ENCODE measurements around the gene DISC1.
A peak's percentile ranks its signal among the peaks of the same experiment; 100 is the strongest.
"Not testable (repeated sequence)": the region's sequence is repeated elsewhere in the genome, so short reads cannot be mapped to it uniquely, and the experiment has no call there.

DISC1 gene

DNA sequence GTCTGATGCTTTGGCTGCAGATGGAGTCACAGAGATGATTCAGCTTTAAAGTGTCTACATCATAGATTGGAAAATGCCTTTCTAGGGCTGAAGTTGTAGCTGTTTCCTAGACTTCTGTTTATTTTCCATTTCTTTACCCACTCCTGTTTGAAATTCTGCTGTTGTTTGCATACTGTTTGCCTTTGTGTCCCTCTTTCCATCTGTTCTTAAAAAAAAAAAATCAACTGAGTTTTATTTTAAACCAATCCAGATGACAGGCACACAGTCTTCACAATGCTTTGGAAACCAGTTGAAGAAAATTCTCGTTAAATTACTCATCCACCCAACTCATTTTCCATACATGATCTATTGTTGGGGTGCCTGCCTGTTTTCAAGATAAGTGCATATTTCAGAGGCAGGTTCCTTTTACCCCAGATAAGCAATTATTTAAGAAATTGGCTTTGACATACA lies 245.9 kb downstream of the DISC1 start:
- no peak for DNase-seq (ENCODE audit: low read depth in 2 of 3, low spot score in 2 of 3)

DNA sequence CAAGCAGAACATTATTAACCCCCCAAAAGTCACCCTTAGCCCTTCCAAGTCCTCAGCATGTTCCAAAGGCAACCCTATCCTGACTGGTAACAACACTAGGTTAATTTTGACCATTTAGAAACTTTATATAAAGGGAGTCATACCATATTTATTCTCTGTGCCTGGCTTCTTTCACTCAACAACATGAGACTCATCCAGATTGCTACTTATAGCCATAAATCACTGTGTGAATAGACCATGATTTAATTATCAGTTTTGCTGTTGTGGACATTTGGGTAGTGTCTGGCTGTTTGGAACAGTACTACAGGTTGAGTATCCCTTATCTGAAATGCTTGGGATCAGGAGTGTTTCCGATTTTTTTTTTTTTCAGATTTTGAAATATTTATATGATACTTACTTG lies 252.1 kb downstream of the DISC1 start:
- DNase-seq (ENCODE audit: low read depth in 2 of 3, low spot score in 2 of 3), result no peak

DNA sequence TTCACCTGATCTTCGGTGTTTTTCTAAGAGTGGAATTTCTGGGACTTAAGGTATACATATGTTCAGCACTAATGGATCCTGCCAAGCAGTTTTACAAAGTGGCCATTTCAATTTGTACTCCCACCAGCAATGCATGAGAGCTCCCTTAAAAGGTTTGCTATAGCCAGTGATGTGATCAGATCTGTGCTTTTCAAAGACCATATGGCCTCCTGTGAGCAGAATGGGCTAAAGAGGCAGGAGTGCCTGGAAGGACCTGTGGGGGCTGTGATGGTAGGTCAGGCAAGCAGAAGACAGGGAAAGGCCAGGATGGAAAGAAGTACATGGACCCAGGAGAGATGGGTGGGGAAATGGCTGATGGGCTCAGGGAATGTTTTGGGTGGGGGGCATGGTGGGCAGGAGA lies 252.7 kb downstream of the DISC1 start:
- no peak for DNase-seq (ENCODE audit: low read depth in 2 of 3, low spot score in 2 of 3)

DNA sequence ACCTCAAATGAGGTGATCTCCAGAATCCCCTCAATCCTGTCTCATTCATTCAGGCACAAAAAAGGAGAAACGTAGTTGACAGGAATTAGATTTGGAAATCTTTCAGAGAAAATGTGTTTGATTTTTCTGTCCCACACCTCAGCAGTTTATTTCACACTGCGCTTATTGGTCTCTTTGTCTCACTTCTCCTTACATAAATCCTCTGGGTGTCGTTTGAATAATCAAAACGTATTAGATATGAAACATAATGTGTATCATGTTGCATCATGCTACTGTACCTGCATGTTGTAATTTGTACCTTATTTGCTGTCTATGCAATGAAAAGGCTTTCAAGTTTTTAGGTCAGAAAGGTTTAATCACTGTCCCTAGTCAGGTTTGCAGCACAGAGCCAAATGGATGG lies 255.7 kb downstream of the DISC1 start:
- no peak for DNase-seq (ENCODE audit: low read depth in 2 of 3, low spot score in 2 of 3)

DNA sequence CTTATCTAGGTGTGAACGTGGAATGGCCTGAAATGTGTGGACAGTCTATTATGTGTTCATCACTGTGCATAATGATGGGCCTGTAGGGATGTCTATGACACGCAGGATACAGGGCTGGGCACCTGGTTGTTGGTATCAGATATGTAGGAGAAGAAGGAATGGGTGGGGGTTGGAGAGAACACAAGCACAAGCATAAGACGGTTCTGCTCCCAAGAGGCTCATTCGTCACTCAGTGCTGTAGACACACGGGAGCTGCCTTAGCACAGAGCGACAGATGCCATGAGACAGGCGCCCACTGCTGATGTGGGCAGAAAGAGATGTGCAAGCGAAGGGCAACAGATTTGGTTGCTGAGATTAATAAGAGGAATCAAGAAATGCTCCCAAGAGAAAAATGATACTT lies 256.2 kb downstream of the DISC1 start:
- no peak for DNase-seq (ENCODE audit: low read depth in 2 of 3, low spot score in 2 of 3)

DNA sequence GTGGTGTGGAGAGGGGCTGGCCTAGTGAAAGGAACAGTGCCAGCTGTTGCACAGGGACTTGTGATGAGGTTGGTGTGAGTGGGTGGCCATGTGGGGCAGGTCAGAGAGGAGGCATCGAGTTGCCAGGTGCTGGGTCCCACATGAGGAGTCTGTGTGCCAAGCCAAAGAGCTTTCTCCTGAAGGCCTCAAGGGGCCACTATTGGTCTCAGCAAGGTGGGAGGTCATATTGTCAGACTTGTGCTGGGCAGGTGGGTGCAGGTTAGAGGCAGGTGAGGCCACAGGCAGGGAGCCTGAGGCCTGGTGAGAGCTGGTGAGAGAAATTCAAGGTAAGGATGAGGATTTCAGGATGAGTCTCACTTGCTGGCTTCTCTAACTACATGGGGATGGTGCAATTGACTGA lies 256.8 kb downstream of the DISC1 start:
- no peak for DNase-seq (ENCODE audit: low read depth in 2 of 3, low spot score in 2 of 3)

DNA sequence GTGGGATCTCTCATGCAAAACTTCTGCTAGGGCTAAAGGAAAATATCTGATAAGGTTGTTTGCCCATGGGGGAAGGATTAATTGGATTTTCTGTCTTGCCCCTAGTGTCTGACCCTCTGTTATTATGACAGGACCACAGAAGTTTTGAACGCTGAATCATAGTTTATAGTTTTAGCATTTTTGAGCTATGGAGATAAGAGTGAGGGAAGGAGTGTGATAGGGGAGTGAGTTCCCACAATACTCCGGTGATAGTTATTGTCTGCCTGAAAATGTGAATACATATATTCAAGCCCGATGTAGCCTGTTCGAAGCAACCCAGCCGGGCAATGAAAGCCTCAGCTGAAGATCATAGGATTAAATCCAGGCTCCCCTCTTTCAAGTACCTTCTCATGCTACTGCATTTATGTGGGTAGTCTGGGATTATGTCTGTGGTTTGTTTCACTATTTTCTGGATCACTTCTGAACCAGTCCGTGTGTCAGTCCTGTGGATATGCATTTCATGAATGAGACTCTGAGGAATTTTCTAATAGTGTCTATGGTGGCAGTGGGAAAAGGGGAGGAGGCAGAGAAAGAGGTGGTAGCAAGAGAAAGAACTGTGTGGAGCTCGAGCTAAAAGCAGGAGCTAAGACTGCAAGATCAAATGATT lies 258.7 kb downstream of the DISC1 start:
- no peak for DNase-seq (ENCODE audit: low read depth in 2 of 3, low spot score in 2 of 3)

DNA sequence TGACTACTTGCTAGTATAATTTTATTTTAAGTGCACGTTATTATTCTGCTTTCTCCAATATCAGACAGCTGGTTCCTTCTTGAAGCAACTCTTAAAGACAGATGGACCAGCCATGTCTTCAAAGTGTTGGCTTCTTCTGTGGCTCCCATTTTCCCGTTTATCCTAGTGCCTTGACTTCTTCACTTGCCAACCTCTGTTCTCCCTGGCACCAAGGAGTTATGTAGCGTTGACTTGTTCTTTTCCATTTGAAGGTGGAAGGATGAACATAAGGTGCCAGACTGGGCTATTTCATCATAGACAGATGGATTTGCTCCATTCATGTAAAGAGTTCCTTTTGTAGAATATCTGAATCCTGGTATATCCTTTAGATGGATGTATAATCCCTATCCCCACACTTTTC lies 260.6 kb downstream of the DISC1 start:
- no peak for DNase-seq (ENCODE audit: low read depth in 2 of 3, low spot score in 2 of 3)

DNA sequence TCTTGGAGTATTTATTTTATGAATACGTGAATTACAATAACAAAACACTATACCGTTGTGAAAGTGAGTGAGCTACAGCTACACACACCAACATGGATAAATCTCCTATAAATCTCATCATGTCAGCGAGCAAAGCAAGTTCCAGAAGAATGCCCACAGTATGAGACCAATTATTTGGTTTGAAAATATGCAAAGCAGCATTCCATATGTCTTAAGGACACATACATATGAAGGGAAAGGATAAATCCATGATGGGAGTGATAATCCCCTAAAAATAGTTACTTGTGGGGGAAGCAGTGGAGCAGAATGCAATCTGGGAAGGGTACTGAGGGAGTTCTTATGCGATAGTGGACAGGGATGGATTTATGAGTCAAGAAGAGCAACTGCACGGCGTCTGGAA lies 261.3 kb downstream of the DISC1 start:
- DNase-seq (ENCODE audit: low read depth in 2 of 3, low spot score in 2 of 3), result no peak

DNA sequence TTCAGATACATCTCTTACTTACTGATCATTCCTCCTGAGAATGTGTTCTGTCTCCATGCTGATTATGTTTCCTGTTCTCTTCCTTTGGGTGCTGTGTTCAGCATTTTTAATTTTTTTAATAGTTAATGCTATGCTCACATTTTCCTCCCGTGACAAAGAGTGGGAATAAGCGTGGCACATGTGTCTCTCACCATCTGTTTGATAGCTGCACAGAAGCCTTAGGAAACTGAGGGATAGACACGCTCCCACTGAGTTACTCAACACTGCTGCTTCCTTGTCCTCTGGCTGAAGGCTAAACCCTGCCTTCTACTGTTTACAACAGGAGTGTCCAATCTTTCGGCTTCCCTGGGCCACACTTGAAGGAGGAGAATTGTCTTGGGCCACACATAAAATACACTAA lies 264.2 kb downstream of the DISC1 start:
- DNase-seq (ENCODE audit: low read depth in 2 of 3, low spot score in 2 of 3), result no peak

DNA sequence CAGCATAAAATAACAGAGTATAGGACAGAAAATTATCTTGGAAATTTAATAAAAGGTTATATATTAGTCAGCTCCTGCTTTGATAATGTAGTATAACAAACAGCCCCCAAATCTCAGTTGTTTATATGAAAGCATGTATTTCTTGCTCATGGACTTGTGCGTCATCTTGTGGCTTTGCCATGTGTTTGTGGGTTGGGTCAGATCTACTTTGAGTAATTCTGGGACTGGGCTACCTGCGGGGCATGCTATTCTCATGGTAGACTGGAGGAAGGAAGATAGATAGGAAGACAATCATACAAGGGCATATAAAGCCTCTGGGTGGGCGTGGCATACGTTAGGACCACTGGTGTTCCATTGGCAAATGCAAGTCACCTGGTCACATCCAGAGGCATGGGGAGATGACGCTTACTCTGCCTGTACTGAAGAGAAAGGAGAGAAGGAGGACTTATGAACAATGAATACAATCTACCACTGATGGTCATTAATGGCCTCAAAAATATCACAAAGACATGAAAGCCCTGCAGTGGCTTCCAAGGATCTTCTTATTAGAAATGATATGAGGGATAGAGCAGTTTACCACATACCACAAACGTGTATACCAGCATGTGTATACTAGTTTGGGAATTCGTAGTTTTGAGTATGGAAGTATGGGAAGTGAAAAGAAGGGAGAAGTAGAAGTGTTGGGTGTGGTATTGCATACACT lies 267.0 kb downstream of the DISC1 start:
- DNase-seq (ENCODE audit: low read depth in 2 of 3, low spot score in 2 of 3), result no peak

DNA sequence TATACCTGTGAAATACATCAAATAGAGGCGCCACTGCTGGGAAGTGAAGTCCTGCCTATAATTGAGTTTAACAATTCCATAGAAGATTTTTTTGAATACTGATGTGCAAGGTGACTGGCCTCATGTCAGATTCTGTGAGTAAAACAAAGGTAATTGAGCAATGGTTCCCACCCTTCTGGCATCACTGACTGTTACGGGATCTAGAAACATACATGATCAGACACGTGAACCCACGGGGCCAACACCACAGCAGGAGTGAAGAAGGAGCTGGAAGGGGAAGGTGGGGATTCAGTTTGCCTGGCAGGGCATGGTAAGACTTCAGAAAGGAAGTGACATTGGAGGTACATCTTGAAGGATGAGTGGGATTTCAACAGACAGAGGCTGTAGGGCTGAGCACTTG lies 270.2 kb downstream of the DISC1 start:
- no peak for DNase-seq (ENCODE audit: low read depth in 2 of 3, low spot score in 2 of 3)

DNA sequence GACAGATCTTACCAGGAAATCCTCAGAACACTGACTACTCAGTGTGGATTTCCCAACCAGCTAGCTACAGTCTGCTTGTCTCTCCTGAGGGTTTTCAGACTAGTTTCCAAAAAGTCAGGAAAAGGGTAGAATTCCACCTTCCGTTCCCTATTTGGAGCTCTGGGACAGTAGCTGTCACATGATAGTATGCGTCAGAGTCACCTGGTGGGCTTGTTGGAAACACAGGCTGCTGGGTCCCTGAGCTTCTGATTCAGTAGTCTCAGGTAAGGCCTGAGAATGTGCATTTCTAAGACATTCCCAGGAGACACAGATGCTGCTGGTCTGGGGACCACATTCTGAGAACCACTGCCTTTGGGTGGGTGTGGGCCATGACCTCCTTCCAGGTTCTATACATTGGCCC lies 272.5 kb downstream of the DISC1 start:
- DNase-seq (ENCODE audit: low read depth in 2 of 3, low spot score in 2 of 3), result no peak

DNA sequence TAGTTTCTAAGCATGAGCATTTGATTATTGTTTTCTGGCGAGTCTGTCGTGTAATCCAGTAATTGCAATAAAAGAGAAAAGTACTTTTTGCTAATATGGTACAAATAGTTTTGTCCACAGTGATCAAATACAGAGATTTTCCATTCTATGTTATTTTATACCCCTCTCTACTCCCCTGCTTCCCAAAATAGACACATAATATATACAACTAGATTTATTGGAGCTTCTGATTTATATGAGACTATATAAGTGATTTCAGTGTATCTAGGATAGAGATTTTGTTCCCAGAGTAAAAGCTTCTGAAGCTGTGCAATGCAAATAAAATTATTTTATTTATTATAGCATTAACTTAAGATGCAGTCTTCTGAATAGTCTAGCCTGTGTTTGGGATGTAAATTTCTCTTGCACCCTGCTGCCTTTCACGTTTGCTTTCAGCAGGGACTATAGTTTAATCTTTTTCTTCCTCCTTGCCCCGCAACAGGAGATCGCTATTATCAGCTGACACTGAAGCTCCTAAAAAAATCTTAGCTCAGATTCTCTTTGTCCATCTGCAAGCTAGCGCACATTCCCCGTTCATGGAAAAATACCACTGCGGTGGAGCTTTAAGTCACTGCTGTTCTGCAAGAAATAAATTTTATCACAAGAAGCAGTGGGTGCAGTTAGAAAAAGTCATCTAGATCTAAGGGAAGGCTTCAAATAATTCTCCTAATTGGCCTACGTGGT lies 273.3 kb downstream of the DISC1 start:
- no peak for DNase-seq (ENCODE audit: low read depth in 2 of 3, low spot score in 2 of 3)

DNA sequence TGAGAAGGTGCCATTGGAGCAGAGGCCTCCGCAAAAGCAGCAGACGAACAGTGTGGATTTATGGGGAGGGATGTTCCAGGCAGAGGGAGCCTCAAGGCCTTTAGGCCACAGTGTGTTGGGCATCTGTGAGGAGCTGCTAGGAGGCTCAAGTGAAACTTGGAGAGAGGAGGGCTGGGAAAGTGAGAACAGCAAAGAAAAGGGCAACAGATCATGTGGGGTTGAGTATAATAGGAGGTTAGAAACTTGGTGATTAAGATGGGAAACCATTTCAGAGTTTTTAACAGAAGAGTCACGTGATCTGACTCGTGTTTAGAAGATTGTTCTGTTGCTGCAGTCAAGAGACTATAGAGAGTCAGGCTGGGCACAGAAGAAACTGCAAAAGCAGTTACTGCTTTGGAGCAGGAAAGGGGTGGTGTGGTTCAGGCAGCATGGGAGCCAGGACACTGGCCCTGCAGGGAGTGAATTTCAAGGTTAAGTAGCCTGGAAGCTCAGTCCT lies 277.0 kb downstream of the DISC1 start:
- DNase-seq (ENCODE audit: low read depth in 2 of 3, low spot score in 2 of 3), result no peak

DNA sequence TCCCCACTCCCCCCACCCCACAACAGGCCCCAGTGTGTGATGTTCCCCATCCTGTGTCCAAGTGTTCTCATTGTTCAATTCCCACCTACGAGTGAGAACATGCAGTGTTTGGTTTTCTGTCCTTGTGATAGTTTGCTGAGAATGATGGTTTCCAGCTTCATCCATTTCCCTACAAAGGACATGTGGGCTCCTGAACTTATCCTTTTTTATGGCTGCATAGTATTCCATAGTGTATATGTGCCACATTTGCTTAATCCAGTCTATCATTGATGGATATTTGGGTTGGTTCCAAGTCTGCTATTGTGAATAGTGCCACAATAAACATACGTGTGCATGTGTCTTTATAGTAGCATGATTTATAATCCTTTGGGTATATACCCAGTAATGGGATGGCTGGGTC lies 280.7 kb downstream of the DISC1 start:
- DNase-seq (ENCODE audit: low read depth in 2 of 3, low spot score in 2 of 3), result not testable (repeated sequence)

DNA sequence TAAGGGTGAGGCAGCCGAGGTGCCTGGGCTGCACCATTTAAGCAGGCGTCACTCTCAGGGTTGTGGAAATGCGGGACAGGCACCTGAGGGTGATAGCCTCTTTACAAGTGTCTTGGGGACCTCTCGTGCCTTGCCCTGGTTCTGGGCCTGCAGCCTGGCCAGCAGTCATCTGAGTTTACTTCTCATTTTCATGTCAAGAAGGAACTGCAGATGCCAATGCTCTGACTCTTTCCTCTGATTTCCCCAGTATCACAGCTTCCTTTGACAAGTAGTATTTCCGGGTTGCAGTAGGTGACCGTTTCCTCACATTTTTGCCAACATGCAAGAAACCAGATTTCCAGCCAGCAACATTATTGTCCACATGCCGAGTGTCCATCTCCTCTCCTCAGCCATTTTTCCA lies 286.9 kb downstream of the DISC1 start:
- DNase-seq (ENCODE audit: low read depth in 2 of 3, low spot score in 2 of 3), result no peak

DNA sequence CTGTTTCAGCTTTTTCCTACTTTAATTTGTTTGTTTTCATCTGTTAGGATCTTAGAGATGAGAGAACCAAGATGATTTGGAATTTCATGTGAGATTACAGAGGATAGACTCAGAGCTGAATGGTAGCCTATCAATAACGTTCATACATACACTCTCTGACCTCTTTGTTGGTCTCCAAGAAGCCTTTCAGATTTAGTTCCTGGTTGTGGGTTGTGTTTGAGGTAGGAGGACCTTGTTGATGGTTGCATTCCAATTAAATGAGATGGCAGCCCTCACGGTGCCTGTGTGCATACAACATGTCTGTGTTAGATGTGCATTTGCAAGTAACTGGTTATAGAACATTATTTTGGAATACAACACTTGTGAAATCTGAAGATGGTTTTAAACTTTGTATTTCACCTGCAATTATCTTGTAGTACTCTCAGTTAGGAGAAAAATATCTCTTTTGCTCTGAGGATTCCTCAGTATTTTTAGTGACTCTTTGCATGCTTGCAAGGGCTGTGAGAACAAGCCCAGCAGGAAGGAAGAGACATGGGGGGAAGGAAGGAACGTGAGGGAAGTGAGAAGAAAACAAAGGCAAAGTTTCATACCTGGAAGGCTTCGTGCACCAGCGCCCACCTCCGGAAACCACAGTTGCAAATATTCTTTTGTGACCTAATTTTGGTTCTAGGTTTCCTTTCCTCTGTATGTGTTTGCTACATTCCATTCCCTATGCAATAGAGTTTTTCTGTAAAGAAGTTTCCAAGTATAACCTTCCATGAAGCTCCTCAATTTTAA lies 291.8 kb downstream of the DISC1 start:
- DNase-seq (ENCODE audit: low read depth in 2 of 3, low spot score in 2 of 3), result no peak

DNA sequence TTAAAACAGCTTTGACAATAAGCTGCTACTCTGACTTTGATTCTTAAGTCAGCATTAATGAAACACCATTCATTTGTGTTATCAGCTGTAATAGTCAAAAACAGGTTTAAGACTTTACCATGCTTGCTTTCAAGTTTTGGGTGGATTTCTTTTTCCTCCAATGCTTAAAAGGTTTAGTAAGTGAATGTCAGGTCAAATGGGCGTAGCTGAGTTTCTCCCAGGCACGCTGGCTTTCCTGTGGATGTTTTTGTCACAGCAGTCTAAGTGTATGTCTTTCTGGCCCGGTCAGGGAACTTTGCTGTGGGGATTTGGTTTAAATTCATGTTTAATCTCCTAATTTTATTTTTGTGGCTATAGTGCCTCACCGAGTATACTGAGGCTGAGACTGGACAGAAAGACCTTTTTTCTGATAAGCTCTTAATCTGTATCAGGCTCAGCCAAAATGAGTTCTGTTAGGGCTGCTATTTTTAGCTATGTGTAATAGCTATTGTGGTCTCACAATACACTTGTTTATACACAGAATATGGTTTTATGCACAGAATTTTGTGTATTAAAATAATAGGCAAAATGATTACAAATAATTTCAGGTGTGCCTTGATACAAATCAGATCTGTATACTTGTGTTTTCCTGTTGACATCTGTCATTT lies 292.8 kb downstream of the DISC1 start:
- DNase-seq (ENCODE audit: low read depth in 2 of 3, low spot score in 2 of 3), result no peak

DNA sequence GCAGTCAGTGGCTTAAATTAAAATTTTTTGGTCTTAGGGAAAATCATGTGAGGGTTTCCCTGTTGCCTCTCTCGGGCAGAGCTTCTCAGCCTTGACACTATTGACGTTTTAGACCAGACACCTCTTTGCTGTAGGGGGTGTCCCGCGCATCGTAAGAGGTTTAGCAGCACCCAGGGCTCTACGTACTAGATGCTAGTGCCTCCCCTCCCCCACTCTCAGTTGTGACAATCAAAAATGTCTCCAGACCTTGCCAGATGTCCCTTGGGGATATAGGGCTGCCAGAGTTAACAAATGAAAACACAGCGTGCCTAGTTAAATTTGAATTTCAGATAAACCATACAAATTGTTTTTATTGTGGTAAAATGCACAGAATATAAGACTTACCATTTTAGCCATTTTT lies 293.3 kb downstream of the DISC1 start:
- DNase-seq (ENCODE audit: low read depth in 2 of 3, low spot score in 2 of 3), result peak in 1 of 3 experiments; percentile 4
